IPS-15b (cell line): ENCODE results near the gene ITGA1.
"Not testable (repeated sequence)": the region's sequence is repeated elsewhere in the genome, so short reads cannot be mapped to it uniquely, and the experiment has no call there.

Experiments used
- H3K27me3 ChIP-seq: one replicate; pipeline ENCODE4 v1.6.1; 2013; ENCODE audit warnings: low read length; ENCODE audit not compliant: control insufficient read depth, insufficient read depth
- H3K36me3 ChIP-seq: one replicate; pipeline ENCODE4 v1.6.1; 2013; ENCODE audit warnings: low read length; ENCODE audit not compliant: control insufficient read depth, insufficient read depth
- H3K4me1 ChIP-seq: one replicate; pipeline ENCODE4 v1.6.1; 2013; ENCODE audit warnings: mild to moderate bottlenecking, low read length; ENCODE audit not compliant: control insufficient read depth, insufficient read depth
- H3K4me3 ChIP-seq: one replicate; pipeline ENCODE4 v1.5.1; 2013; ENCODE audit warnings: low read depth, low read length
- H3K9ac ChIP-seq: one replicate; pipeline ENCODE4 v1.6.1; 2013; ENCODE audit warnings: low read depth, mild to moderate bottlenecking, low read length
- H3K9me3 ChIP-seq: one replicate; pipeline ENCODE4 v1.6.1; 2013; ENCODE audit warnings: mild to moderate bottlenecking, low read length; ENCODE audit not compliant: control insufficient read depth, insufficient read depth

Gene ITGA1

GRCh38 chr5:52818807-52819206 lies 31.1 kb downstream of the ITGA1 start:
- not testable (repeated sequence) for H3K9ac ChIP-seq, H3K4me3 ChIP-seq, H3K36me3 ChIP-seq, H3K27me3 ChIP-seq, H3K9me3 ChIP-seq, H3K4me1 ChIP-seq

- Histone ChIP-seq H3K4me3 (no peak overlapping the region), H3K27me3 (no peaks in the 10 kb centered on the region), H3K4me1 (no peaks in the 10 kb centered on the region), H3K9ac (no peak overlapping the region), H3K36me3 (no peaks in the 10 kb centered on the region), H3K9me3 (no peaks in the 10 kb centered on the region)
Observed at GRCh38 chr5:52821901-52822300, 34.2 kb downstream of the ITGA1 start.

- Histone ChIP-seq H3K9ac (no peak overlapping the region), H3K27me3 (no peaks in the 10 kb centered on the region), H3K4me3 (no peak overlapping the region), H3K4me1 (no peaks in the 10 kb centered on the region), H3K9me3 (no peaks in the 10 kb centered on the region), H3K36me3 (no peaks in the 10 kb centered on the region)
Observed at GRCh38 chr5:52822437-52822836, 34.7 kb downstream of the ITGA1 start.

GRCh38 chr5:52824827-52825226 lies 37.1 kb downstream of the ITGA1 start:
- H3K27me3 ChIP-seq = no peaks in the 10 kb centered on the region
- no peaks in the 10 kb centered on the region for H3K9me3 ChIP-seq
- H3K4me1 ChIP-seq = no peaks in the 10 kb centered on the region
- no peaks in the 10 kb centered on the region for H3K36me3 ChIP-seq
- no peak overlapping the region for H3K9ac ChIP-seq
- no peak overlapping the region for H3K4me3 ChIP-seq

GRCh38 chr5:52825826-52826225 lies 38.1 kb downstream of the ITGA1 start:
- Histone ChIP-seq H3K9ac (no peak overlapping the region), H3K4me1 (no peaks in the 10 kb centered on the region), H3K27me3 (no peaks in the 10 kb centered on the region), H3K4me3 (no peak overlapping the region), H3K9me3 (no peaks in the 10 kb centered on the region), H3K36me3 (no peaks in the 10 kb centered on the region)

- Histone ChIP-seq H3K27me3 (no peaks in the 10 kb centered on the region), H3K4me1 (no peaks in the 10 kb centered on the region), H3K9me3 (no peaks in the 10 kb centered on the region), H3K36me3 (no peaks in the 10 kb centered on the region), H3K9ac (no peak overlapping the region), H3K4me3 (no peak overlapping the region)
Observed at GRCh38 chr5:52827815-52828214, 40.1 kb downstream of the ITGA1 start.

GRCh38 chr5:52829664-52830063 lies 41.9 kb downstream of the ITGA1 start:
- H3K4me3 ChIP-seq = no peak overlapping the region
- no peaks in the 10 kb centered on the region for H3K36me3 ChIP-seq
- no peaks in the 10 kb centered on the region for H3K4me1 ChIP-seq
- H3K9me3 ChIP-seq = no peaks in the 10 kb centered on the region
- no peaks in the 10 kb centered on the region for H3K27me3 ChIP-seq
- H3K9ac ChIP-seq = no peak overlapping the region

- no peaks in the 10 kb centered on the region for H3K4me1 ChIP-seq
- H3K9ac ChIP-seq = no peak overlapping the region
- H3K4me3 ChIP-seq = no peak overlapping the region
- no peaks in the 10 kb centered on the region for H3K27me3 ChIP-seq
- H3K9me3 ChIP-seq = no peaks in the 10 kb centered on the region
- no peaks in the 10 kb centered on the region for H3K36me3 ChIP-seq
Observed at GRCh38 chr5:52830650-52831049, 42.9 kb downstream of the ITGA1 start.

DNA sequence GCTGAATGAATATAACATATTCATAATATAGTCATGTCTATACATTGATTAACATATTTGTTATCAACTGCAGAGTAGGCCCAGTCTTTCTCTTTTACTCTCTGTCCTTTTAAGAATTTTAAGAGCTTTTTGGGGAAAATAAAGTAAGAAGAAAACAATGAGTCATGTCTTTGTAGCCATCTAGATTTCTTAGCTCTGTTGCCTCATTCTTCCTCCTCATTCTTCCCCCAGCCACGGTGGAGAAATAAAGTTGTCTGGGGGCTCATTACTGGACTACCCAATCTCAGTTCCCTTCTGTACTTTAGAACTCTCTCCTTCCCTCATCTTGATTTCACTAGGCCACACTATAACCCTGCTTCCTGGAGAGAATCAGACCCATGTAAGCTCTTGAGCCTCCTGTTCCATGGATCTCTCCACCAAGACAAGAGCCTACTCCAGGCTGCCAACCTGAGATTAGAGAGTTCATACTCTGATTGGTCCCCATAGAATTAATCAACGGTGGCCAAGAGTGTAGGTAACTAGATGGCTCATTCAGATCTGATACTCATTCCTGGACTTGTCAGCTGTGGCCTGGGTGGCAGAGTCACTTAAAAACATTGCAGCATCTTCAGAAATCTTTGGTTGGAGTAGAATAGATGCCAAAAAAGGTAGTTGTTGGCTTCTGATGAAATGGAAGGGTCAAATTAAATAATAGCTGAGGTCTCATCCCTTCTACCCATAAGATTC lies 44.2 kb downstream of the ITGA1 start:
- Histone ChIP-seq H3K9ac (no peak overlapping the region), H3K4me3 (no peak overlapping the region), H3K4me1 (no peaks in the 10 kb centered on the region), H3K27me3 (no peaks in the 10 kb centered on the region), H3K9me3 (no peaks in the 10 kb centered on the region), H3K36me3 (no peaks in the 10 kb centered on the region)

- Histone ChIP-seq H3K4me1 (no peaks in the 10 kb centered on the region), H3K9me3 (no peaks in the 10 kb centered on the region), H3K9ac (no peak overlapping the region), H3K4me3 (no peak overlapping the region), H3K36me3 (no peaks in the 10 kb centered on the region), H3K27me3 (no peaks in the 10 kb centered on the region)
Observed at GRCh38 chr5:52834320-52834719, 46.6 kb downstream of the ITGA1 start.

- H3K27me3 ChIP-seq = no peaks in the 10 kb centered on the region
- no peak overlapping the region for H3K4me3 ChIP-seq
- no peaks in the 10 kb centered on the region for H3K9me3 ChIP-seq
- H3K4me1 ChIP-seq = no peaks in the 10 kb centered on the region
- H3K36me3 ChIP-seq = no peaks in the 10 kb centered on the region
- H3K9ac ChIP-seq = no peak overlapping the region
Observed at GRCh38 chr5:52837068-52837467, 49.4 kb downstream of the ITGA1 start.

DNA sequence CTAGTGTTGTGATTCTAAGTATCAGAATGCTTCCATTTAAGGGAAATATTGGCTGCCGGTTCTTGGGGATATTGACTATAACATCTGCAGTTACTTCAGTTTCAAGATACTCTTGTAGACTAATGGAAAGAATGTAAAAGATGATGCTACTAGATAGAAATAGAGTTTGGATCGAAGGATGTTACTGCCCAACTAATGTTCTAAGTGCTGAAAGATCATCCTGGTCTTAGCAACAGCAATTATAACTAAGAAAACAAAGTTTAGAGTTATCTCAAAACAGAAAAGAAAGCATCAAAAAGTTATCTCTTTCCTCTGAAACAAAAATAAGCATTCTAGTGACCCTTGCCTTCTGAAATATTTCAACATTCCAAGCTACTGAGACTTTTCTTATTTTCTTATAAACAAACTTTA lies 49.9 kb downstream of the ITGA1 start:
- Histone ChIP-seq H3K4me1 (no peaks in the 10 kb centered on the region), H3K4me3 (no peak overlapping the region), H3K36me3 (no peaks in the 10 kb centered on the region), H3K27me3 (no peaks in the 10 kb centered on the region), H3K9me3 (no peaks in the 10 kb centered on the region), H3K9ac (no peak overlapping the region)
